Measurements from ENCODE around the gene SYNGR2.

Gene SYNGR2, protein sequence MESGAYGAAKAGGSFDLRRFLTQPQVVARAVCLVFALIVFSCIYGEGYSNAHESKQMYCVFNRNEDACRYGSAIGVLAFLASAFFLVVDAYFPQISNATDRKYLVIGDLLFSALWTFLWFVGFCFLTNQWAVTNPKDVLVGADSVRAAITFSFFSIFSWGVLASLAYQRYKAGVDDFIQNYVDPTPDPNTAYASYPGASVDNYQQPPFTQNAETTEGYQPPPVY

DNA sequence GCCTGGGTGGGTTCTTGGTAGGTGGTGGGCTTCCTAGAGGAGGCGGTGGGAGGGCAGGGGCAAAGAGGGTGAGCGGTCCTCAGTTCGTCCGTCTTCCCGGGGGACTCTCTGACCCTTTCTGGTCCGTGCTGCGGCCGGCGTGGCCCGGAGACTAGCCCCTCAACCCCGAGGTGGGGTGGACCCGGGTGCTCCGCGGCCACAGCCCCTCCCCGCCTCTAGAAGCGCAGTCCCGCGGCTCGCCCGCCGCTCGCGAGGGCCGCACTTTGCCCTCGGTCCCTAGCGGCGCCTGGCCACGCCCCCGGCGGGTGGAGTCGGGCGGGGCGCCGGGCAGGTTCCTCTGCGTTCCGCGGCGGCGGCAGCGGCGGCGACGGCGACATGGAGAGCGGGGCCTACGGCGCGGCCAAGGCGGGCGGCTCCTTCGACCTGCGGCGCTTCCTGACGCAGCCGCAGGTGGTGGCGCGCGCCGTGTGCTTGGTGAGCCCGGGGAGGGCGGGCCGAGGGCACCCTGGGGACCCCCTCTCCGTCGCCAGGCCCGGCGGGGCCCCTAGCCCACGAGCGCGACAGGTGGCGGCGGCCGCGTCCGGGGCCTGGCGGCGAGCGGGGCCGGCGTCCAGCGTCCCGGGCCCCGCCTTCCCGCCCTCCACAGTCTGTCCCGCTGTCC lies at the start of gene SYNGR2:
TSS of gene SYNGR2 (plus strand) at position 340 of the 661 bp plus-strand sequence. CDS start at position 376, 36 bp downstream.
- peak; percentile 92 for DNase-seq (ENCODE audit: extremely low spot score)

DNA sequence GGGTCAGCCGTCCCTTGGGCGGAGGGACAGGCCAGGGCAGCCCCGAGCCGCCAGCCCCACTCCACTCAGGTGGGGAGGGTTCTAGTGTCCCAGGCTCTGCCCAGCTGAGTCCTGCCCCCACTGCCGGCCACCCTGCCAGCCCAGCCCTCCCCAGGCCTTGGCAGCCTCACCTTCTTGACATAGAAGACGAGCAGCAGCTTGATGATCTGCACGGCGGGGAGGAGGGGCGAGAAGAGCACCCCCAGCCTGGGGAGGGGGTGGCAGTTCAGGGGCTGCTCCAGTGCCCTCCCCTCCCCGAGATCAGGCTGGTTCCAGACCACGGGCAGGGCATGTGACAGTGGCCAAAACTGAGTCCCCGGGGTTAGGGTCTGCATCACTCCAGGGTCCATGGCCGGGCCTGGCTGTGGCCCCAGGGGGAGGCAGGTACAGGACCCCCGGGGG lies 49.6 kb upstream of the SYNGR2 start:
- POLR2A ChIA-PET = no interaction called here
- TF ChIP-seq, protein P1, sequence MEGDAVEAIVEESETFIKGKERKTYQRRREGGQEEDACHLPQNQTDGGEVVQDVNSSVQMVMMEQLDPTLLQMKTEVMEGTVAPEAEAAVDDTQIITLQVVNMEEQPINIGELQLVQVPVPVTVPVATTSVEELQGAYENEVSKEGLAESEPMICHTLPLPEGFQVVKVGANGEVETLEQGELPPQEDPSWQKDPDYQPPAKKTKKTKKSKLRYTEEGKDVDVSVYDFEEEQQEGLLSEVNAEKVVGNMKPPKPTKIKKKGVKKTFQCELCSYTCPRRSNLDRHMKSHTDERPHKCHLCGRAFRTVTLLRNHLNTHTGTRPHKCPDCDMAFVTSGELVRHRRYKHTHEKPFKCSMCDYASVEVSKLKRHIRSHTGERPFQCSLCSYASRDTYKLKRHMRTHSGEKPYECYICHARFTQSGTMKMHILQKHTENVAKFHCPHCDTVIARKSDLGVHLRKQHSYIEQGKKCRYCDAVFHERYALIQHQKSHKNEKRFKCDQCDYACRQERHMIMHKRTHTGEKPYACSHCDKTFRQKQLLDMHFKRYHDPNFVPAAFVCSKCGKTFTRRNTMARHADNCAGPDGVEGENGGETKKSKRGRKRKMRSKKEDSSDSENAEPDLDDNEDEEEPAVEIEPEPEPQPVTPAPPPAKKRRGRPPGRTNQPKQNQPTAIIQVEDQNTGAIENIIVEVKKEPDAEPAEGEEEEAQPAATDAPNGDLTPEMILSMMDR (IDR thresholded peaks at IDR 0.05; ENCODE audit: control extremely low read depth, extremely low read depth, low read depth, missing control alignments) = no peak
- no peak for DNase-seq (ENCODE audit: extremely low spot score)
- CTCF ChIA-PET = interaction anchor here (0.9 to 1.5 kb wide), 3 partner anchors 16 to 57 kb away, joined by 3 to 4 read pairs (median 4); no protein-coding TSS in a partner anchor

More for the DNA sequence above, at the start of gene SYNGR2:
- CTCF ChIA-PET = interaction anchor here (1.0 to 2.0 kb wide), 6 partner anchors 10 to 56 kb away, joined by 3 to 8 read pairs (median 4); no protein-coding TSS in a partner anchor
- POLR2A ChIA-PET = no interaction called here
- TF ChIP-seq, protein P1 (IDR thresholded peaks at IDR 0.05; ENCODE audit: control extremely low read depth, extremely low read depth, low read depth, missing control alignments) = no peak

GRCh38 chr17:78120537-78120936 lies 47.8 kb upstream of the SYNGR2 start:
- TF ChIP-seq, protein P1 (IDR thresholded peaks at IDR 0.05; ENCODE audit: control extremely low read depth, extremely low read depth, low read depth, missing control alignments) = no peak
- CTCF ChIA-PET = interaction anchor here (1.2 to 1.5 kb wide), 2 partner anchors 17 to 36 kb away, joined by 3 read pairs; no protein-coding TSS in a partner anchor
- POLR2A ChIA-PET = no interaction called here
- no peak for DNase-seq (ENCODE audit: extremely low spot score)

- CTCF ChIA-PET = interaction anchor here (1.2 to 1.5 kb wide), 2 partner anchors 17 to 36 kb away, joined by 3 read pairs; no protein-coding TSS in a partner anchor
- no peak for DNase-seq (ENCODE audit: extremely low spot score)
- POLR2A ChIA-PET = no interaction called here
- TF ChIP-seq, protein P1 (IDR thresholded peaks at IDR 0.05; ENCODE audit: control extremely low read depth, extremely low read depth, low read depth, missing control alignments) = no peak
Observed at GRCh38 chr17:78120971-78121800, 47.2 kb upstream of the SYNGR2 start.

DNA sequence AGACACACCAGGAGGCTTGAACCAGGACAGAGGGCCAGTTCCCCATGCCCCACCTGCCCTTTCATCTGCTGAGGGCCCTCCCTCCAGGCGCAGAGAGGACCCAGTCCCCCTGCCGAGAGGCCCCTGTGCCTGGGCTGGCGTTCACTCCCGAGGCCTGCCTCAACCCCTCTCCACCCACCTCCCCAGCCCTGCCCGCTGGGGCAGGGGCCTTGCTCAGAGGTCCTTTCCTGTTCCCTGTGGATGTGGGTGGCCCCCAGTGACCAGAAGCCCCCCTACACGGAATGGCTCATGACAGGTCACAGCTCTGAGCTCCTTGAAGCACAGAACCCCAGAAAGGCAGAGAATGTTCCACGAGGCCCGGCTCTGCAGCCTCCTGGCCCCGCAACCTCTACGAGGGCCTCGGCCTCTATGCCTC lies 46.6 kb upstream of the SYNGR2 start:
- TF ChIP-seq, protein P1 (IDR thresholded peaks at IDR 0.05; ENCODE audit: control extremely low read depth, extremely low read depth, low read depth, missing control alignments) = no peak
- ChIA-PET POLR2A (no interaction called here), CTCF (no interaction called here)
- no peak for DNase-seq (ENCODE audit: extremely low spot score)

All from GM10248 (cell line).